ENCODE results near the gene KIAA1755.

DNA sequence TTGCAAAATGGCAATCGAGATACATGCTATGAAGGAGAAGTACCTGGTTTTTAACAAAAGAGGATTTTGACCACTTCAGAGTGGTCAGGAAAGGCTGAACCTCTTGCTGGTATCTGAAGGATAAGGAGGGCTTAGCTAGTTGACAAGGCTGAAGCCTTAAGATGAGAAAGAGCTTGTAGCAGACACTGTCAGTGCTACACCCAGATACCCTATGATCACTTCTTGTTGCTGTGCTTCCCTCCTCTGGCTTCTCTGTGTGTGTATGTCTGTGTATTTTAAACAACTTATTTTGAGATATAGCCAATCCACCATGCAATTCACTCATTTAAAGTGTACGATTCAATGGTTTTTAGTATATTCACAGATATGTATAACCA is 56.6 kb downstream of the KIAA1755 start:
- TF ChIP-seq, protein P1, sequence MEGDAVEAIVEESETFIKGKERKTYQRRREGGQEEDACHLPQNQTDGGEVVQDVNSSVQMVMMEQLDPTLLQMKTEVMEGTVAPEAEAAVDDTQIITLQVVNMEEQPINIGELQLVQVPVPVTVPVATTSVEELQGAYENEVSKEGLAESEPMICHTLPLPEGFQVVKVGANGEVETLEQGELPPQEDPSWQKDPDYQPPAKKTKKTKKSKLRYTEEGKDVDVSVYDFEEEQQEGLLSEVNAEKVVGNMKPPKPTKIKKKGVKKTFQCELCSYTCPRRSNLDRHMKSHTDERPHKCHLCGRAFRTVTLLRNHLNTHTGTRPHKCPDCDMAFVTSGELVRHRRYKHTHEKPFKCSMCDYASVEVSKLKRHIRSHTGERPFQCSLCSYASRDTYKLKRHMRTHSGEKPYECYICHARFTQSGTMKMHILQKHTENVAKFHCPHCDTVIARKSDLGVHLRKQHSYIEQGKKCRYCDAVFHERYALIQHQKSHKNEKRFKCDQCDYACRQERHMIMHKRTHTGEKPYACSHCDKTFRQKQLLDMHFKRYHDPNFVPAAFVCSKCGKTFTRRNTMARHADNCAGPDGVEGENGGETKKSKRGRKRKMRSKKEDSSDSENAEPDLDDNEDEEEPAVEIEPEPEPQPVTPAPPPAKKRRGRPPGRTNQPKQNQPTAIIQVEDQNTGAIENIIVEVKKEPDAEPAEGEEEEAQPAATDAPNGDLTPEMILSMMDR (IDR thresholded peaks at IDR 0.05; ENCODE audit: low read depth, low read length, poor library complexity, severe bottlenecking): no peak
- TF ChIP-seq EZH2phosphoT487 (IDR thresholded peaks at IDR 0.05; ENCODE audit: borderline replicate concordance, low read length): no peak

All from DOHH2 (cell line).